Measurements from ENCODE around the gene SPIN2B.
"Not testable (repeated sequence)": the region's sequence is repeated elsewhere in the genome, so short reads cannot be mapped to it uniquely, and the experiment has no call there.

The SPIN2B gene

DNA sequence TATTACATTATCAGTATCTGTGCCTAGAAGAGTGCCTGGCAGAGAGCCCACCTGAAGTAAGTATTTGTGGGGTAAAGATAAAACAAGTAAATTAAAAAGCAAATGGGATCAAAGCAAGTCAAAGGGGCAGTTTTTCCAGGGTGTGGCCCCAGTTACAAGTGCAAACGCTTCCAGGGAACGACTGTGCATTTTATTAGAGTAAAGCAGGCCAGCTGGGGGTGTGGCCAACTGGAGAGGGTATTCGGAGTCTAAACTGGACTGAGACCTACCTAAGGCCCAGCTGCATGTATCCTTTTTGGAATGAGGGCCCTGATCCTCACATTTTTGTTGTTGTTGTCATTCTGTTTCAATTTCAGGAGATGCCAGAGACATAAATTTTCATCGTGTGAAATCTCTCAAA, 3.8 kb downstream of the SPIN2B start:
- H3K36me3 Mint-ChIP-seq (ENCODE audit: low read depth) = peaks cover 24% of the 10 kb centered on the region

GRCh38 chrX:57104921-57105398, 16.4 kb downstream of the SPIN2B start:
- Mint-ChIP-seq H3K9me3 (no peaks in the 10 kb centered on the region), H3K4me3 (no peak overlapping the region), H3K4me1 (ENCODE audit: low read depth) (no peaks in the 10 kb centered on the region), H3K27me3 (no peaks in the 10 kb centered on the region), H3K27ac (no peak overlapping the region), H3K36me3 (ENCODE audit: low read depth) (peaks cover 41% of the 10 kb centered on the region)

More for the DNA sequence above, 3.8 kb downstream of the SPIN2B start:
- H3K4me3 Mint-ChIP-seq; H3K4me1 Mint-ChIP-seq (ENCODE audit: low read depth); H3K27ac Mint-ChIP-seq; H3K27me3 Mint-ChIP-seq; H3K9me3 Mint-ChIP-seq: not testable (repeated sequence)

GRCh38 chrX:57104406-57104805, 16.9 kb downstream of the SPIN2B start:
- Mint-ChIP-seq H3K9me3 (no peaks in the 10 kb centered on the region), H3K27me3 (no peaks in the 10 kb centered on the region), H3K36me3 (ENCODE audit: low read depth) (peaks cover 41% of the 10 kb centered on the region), H3K27ac (no peak overlapping the region), H3K4me1 (ENCODE audit: low read depth) (no peaks in the 10 kb centered on the region), H3K4me3 (no peak overlapping the region)

DNA sequence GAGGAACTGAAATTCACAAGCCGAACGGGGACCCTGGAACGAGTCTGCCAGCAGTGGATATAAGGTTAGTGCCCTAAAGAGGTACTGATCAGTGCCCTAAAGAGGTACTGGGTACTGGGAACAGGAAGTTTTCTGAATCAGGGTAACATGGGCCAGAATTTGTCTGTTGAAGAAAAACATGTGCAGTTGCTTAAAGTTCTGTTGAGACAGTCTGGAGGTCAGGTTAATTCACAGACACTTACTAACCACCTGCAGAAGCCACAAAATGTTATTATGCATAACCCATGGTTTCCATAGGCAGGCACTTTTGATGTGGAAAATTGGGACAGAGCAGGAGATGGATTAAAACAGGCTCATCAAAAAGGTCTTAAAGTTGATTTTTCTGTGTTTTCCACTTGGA, 17.9 kb downstream of the SPIN2B start:
- Mint-ChIP-seq H3K36me3 (ENCODE audit: low read depth) (peaks cover 41% of the 10 kb centered on the region), H3K27ac (no peak overlapping the region), H3K4me3 (no peak overlapping the region), H3K9me3 (peaks cover 4% of the 10 kb centered on the region), H3K27me3 (no peaks in the 10 kb centered on the region), H3K4me1 (ENCODE audit: low read depth) (no peaks in the 10 kb centered on the region)

- not testable (repeated sequence) for H3K9me3 Mint-ChIP-seq; H3K4me3 Mint-ChIP-seq; H3K27ac Mint-ChIP-seq; H3K27me3 Mint-ChIP-seq; H3K4me1 Mint-ChIP-seq (ENCODE audit: low read depth)
- H3K36me3 Mint-ChIP-seq (ENCODE audit: low read depth) = peaks cover 47% of the 10 kb centered on the region
Observed at GRCh38 chrX:57102918-57103317, 18.4 kb downstream of the SPIN2B start.

DNA sequence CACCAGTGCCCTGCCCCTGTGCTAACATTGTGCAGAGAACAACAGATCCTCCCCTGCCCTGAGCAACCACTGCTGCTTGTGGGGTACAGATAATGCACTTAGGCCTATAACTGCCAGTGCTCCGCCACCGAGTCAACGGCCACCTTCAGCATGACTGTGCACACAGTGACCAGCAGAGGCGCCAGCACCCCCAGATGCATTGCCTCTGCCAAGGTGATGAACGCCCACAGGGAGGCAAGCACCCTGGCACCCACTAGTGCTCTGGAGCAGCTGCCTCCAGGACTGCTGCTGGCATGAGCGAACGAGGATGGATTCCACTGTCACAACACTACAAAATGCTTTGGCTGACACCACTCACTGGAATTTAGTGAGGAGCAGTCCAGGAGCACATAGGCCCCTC, 38.2 kb downstream of the SPIN2B start:
- Mint-ChIP-seq H3K27me3 (no peaks in the 10 kb centered on the region), H3K4me1 (ENCODE audit: low read depth) (no peaks in the 10 kb centered on the region), H3K27ac (no peak overlapping the region), H3K36me3 (ENCODE audit: low read depth) (peaks cover 57% of the 10 kb centered on the region), H3K9me3 (peaks cover 11% of the 10 kb centered on the region), H3K4me3 (no peak overlapping the region)

DNA sequence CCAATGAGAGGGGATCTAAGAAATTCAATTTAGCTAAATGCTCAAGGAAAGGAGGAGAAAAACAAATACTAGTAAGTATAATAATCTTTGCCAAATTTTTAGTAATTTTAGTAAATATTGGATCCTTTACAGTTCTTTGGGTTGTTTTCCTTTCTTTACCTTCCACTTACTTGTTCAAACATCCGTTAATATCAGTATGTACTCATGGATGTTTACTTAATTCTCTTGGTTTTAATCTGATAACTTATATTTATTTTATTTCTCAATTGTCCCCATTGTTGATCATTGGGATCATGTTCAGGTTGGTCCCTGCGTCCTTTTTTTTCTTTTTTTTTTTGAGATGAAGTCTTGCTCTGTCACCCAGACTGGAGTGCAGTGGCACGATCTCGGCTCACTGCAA, 46.9 kb downstream of the SPIN2B start:
- no peaks in the 10 kb centered on the region for H3K27me3 Mint-ChIP-seq
- H3K4me3 Mint-ChIP-seq = no peak overlapping the region
- no peak overlapping the region for H3K27ac Mint-ChIP-seq
- no peaks in the 10 kb centered on the region for H3K9me3 Mint-ChIP-seq
- H3K4me1 Mint-ChIP-seq (ENCODE audit: low read depth) = no peaks in the 10 kb centered on the region
- peaks cover 8% of the 10 kb centered on the region for H3K36me3 Mint-ChIP-seq (ENCODE audit: low read depth)

DNA sequence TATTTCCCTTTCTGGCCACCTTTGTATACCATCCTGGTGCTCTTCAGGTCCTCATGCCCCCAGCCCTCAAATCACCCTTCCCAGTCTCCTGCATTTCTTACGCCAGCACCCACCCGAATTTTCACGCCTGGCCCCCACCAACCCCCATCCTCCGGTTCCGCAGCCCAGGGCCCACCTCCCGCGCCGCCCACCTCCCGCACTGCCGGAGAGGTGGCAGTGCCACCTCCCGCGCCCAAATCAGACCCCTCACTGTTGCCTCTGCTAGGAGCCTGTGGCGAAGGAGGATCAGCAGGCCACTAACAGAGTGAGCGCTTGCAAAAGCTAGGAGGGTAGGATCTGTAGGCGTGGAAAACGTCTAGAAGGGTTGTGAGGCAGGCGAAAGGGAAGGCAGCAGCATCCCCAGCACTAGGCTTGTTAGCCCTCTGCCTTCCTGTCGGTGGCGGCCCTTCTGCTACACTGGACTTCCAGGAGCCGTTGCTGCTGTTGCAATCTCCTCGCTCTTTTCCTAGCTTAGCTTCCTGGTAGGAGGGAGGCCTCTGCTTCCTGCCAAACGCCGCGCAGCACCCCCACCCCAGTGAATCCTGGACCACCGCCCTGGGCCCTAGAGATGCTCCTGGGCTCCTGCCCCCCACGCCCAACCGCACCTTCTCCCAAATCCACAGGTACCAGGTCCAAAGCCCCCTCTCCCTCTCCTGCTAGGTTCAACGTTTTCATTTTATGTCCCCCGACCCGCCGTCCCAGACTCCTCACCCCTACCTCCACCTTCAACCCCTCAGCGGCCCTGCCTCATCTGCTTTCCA, 51.0 kb downstream of the SPIN2B start:
- Mint-ChIP-seq H3K27me3 (peaks cover 3% of the 10 kb centered on the region), H3K36me3 (ENCODE audit: low read depth) (no peaks in the 10 kb centered on the region), H3K4me1 (ENCODE audit: low read depth) (no peaks in the 10 kb centered on the region), H3K27ac (no peak overlapping the region), H3K4me3 (no peak overlapping the region), H3K9me3 (peaks cover 5% of the 10 kb centered on the region)

Measured in stimulated activated naive CD8-positive, alpha-beta T cell treated with anti-CD3 and anti-CD28 coated beads, Interleukin-15, Interleukin-2, amounts not matched to agents 100 ng/mL and 50 ng/mL, for 24 hours (primary cell).